Heart right ventricle (tissue), 16 donors: ENCODE data around the gene ABHD10. TPM values are rescaled to one million over a fixed set of nuclear protein-coding genes. Genes with fewer than 3 reads are reported as not detected.
A peak's percentile ranks its signal among the peaks of the same experiment; 100 is the strongest.

Experiments
- ATAC-seq, 8 donors: fragments of 200-7000 bp; cut with Tn5 transposase; one replicate each; pipeline ENCODE4 v1.9.1; 2020; ENCODE audit warnings: mild to moderate bottlenecking in 8 of 8, moderate library complexity in 8 of 8, moderate number of reproducible peaks in 1 of 8
- DNase-seq, 2 donors: peaks; one replicate each; pipeline ENCODE4 v3.0.0-alpha.2; 2020
- H3K27ac ChIP-seq, 10 donors: fragments of 200-600 bp; sonication (generic) in 2 of 10; one replicate each; pipeline versions ENCODE4 v1.5.0 to v1.8.0; 2020 to 2022; ENCODE audit warnings: mild to moderate bottlenecking in 3 of 10
- H3K27me3 ChIP-seq, 7 donors: fragments of 200-600 bp; one replicate each; pipeline ENCODE4 v1.8.0; 2021 to 2022; ENCODE audit warnings: mild to moderate bottlenecking in 2 of 7
- H3K36me3 ChIP-seq, 9 donors: fragments of 200-600 bp; sonication (generic) in 1 of 9; one replicate each; pipeline versions ENCODE4 v1.5.0 to v1.8.0; 2020 to 2022; ENCODE audit warnings: mild to moderate bottlenecking in 2 of 9
- H3K4me1 ChIP-seq, 9 donors: fragments of 200-600 bp; sonication (generic) in 1 of 9; one replicate each; pipeline versions ENCODE4 v1.5.0 to v1.8.0; 2020 to 2022; ENCODE audit warnings: mild to moderate bottlenecking in 4 of 9
- H3K4me3 ChIP-seq, 10 donors: fragments of 200-600 bp; sonication (generic) in 2 of 10; one replicate each; pipeline versions ENCODE4 v1.5.0 to v1.8.0; 2020 to 2022; ENCODE audit warnings: mild to moderate bottlenecking in 7 of 10, moderate library complexity in 2 of 10
- H3K9me3 ChIP-seq, 11 donors: fragments of 200-600 bp in 10 of 11; sonication (generic) in 2 of 11; one replicate each; pipeline versions ENCODE4 v1.5.0 to v1.8.0; 2013 to 2022; ENCODE audit warnings: mild to moderate bottlenecking in 2 of 11, control low read depth in 1 of 11, moderate library complexity in 1 of 11
- WGBS, 2 donors: extraction: QIAGEN DNeasy Blood & Tissue Kit; methylation state at CpG; one replicate each; pipeline ENCODE4 v1.1.7; 2013; ENCODE audit warnings: inconsistent platforms in 1 of 2; 5-methylcytosine and 5-hydroxymethylcytosine counted together
- intact Hi-C, 10 donors: fragments of 100-400 bp; cut with DNase I; formaldehyde crosslinking; loops; one replicate each; pipeline versions ENCODE4 v1.11.1 to v1.14.2; 2022
- long read RNA-seq, 3 donors: library from polyadenylated mRNA; unstranded; transcript quantifications; one replicate each; pipeline ENCODE4 v2.0.0, GENCODE V29; 2020 to 2021
- polyA plus RNA-seq, 2 donors: library from polyadenylated mRNA; stranded (reverse); fragments of 200-250 nt; gene quantifications; one replicate each; pipeline ENCODE4 v1.2.3, GENCODE V29; 2013
- total RNA-seq, 10 donors: library from RNA; stranded (reverse); fragmentation: NEBNext Ultra II Directional in 3 of 10; extraction: Animal tissue kit (Norgen Biotek cat#: 25700) in 3 of 10; gene quantifications; one replicate each; pipeline versions ENCODE4 v1.2.1 to v1.2.4, GENCODE V29; 2021 to 2023
- TF ChIP-seq, protein P1 (sequence below), 9 donors: fragments of 200-600 bp; sonication (generic) in 2 of 9; IDR thresholded peaks; one replicate each; pipeline versions ENCODE4 v1.5.0 to v1.8.0; 2021 to 2022; ENCODE audit warnings: antibody characterized with exemption in 9 of 9, mild to moderate bottlenecking in 5 of 9, moderate library complexity in 1 of 9
- donor health status: Arrhythmogenic right ventricular cardiomyopathy.
- donor health status: ischemic (EF 13 %, LVEDD 7.1; RV severe dilation, severe dysfunction).
- donor health status: healthy with polysubstance abuse.
- donor health status: DM: no; HTN: yes; CAD: no.
- donor health status: DM: no; HTN: no; CAD: no.
- donor health status: ischemic (EF 25% LVEDD 6.9; RV normal size, moderate dysfunction).
- donor health status: ischemic (EF 25% LVEDD 5.7; RV mildly dilated, moderate dysfunction).
- donor health status: healthy.
- donor health status: DM: yes; HTN: yes; CAD: no.
- donor health status: Ischemic cardiomyopathy.
- donor health status: ischemic (EF 35%, LVEDD 5.7; RV mildly dilated, moderate dysfunction).
- donor health status: nonischemic (EF 11% LVEDD 7.7; RV severe dilation, severe dysfunction).
- donor health status: DM: yes; HTN: yes; CAD: no.
- donor health status: PGD.
- donor health status: ischemic (EF 29% LVEDD 5.4; RV normal size, mild dysfunction).
- donor health status: nonischemic (EF 23%, LVEDD 6.1; RV moderate dilation, normal function).

ABHD10 gene
- total RNA-seq: 10 to 100 TPM; 42.5 to 57.8 (median 50.1) TPM
- polyA plus RNA-seq: 10 to 100 TPM; 10.5 to 51.1 TPM
- long read RNA-seq, donor 1, transcript ABHD10-201 (5 exons, 2,590 nt): major isoform, 63 of 71 reads
- long read RNA-seq, donor 1, partial matches to known transcripts: 3 of 71 reads
- long read RNA-seq, donor 1, other reads (novel, unspliced or antisense): 1 of 71 reads
- long read RNA-seq, donor 2, transcript ABHD10-201 (5 exons, 2,590 nt): major isoform, 102 of 113 reads
- long read RNA-seq, donor 2, partial matches to known transcripts: 1 of 113 reads
- long read RNA-seq, donor 2, other reads (novel, unspliced or antisense): 6 of 113 reads
- long read RNA-seq, donor 3, transcript ABHD10-201 (5 exons, 2,590 nt): major isoform, 149 of 165 reads
- long read RNA-seq, donor 3, partial matches to known transcripts: 10 of 165 reads
- long read RNA-seq, donor 3, other reads (novel, unspliced or antisense): 4 of 165 reads

DNA sequence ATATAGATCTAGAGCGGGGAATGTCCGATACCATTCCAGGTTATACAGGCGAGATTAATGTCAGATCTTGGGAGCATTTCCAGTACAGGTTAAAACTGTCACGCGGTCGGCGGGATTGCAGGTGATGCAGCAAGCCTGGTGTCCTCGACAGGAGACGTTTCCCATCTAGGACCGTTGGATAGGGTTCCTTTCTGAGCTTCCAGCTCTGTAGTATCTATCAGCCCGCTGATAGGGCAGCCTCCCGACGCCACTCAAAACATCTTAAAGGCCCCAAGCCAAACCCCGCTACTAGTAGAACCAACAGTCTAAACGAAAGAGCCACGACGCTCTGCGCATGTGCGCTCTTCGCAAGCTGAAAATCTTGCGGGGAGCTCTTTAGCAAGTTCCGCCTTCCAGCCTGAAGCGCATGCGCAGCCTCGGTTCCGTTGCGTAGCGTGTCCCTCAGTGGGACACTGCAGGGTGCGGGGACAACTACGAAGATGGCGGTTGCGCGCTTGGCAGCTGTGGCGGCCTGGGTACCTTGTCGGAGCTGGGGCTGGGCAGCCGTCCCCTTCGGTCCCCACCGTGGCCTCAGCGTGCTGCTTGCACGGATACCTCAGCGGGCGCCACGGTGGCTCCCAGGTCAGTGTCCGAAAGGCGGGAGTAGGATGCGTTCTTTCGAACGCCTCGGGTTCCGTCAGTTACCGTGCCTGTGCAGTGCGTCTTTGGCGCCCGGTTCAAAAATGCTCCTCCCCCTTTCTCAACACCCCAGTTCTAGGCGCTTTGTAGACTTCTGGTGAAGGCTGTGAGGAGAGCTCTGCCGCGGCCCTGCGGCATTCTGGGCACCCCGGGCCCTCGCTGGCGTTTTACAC lies at the start of gene ABHD10:
Gene ABHD10, plus strand, starts transcription at position 444 of the 851 bp plus-strand sequence. Its CDS starts 36 bp downstream, at position 480.
- H3K27ac ChIP-seq: peak within 1 kb of the TSS; percentile 32 to 92 (median 86)
- H3K27me3 ChIP-seq: no peaks in the 10 kb centered on the region
- peaks cover 0 to 47% (median 27%) of the 10 kb centered on the region in 9 donors for H3K4me1 ChIP-seq
- H3K9me3 ChIP-seq: no peaks in the 10 kb centered on the region
- ATAC-seq (peak; percentile 97 to 99 (median 98)), DNase-seq (peak; percentile 97 to 99)
- peaks cover 0 to 37% (median 12%) of the 10 kb centered on the region in 9 donors for H3K36me3 ChIP-seq
- H3K4me3 ChIP-seq: peak within 1 kb of the TSS; percentile 56 to 95 (median 81)
- TF ChIP-seq, protein P1, sequence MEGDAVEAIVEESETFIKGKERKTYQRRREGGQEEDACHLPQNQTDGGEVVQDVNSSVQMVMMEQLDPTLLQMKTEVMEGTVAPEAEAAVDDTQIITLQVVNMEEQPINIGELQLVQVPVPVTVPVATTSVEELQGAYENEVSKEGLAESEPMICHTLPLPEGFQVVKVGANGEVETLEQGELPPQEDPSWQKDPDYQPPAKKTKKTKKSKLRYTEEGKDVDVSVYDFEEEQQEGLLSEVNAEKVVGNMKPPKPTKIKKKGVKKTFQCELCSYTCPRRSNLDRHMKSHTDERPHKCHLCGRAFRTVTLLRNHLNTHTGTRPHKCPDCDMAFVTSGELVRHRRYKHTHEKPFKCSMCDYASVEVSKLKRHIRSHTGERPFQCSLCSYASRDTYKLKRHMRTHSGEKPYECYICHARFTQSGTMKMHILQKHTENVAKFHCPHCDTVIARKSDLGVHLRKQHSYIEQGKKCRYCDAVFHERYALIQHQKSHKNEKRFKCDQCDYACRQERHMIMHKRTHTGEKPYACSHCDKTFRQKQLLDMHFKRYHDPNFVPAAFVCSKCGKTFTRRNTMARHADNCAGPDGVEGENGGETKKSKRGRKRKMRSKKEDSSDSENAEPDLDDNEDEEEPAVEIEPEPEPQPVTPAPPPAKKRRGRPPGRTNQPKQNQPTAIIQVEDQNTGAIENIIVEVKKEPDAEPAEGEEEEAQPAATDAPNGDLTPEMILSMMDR (IDR thresholded peaks at IDR 0.05): no peak
- intact Hi-C loops: loop anchor here in 1 of 10 donors (5.0 kb wide), 1 partner anchor 33 kb away; no protein-coding TSS in a partner anchor
- 1% methylated on average over 61 of the region's 61 CpGs for WGBS, 2 donors

DNA sequence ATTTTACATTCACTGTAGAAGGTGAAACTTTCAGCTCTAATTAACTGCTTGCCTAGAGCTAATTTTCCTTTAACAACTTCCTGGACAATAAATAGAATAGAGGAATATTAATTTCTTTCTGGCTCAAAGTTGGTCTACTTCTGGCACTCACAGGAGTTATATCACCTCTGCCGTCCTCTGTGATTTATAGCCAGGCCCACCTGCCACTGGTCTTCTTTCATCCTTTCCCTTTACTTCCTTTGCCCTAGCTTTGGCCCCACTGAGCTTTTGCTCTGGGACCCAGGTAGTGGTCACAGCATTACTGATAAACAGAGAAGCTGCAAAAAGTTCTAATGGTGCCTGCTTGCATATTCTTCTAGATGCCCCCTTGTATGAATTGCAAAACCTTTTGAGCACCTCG lies 49.3 kb upstream of the ABHD10 start:
- peak overlapping the region in 1 of 10 donors; percentile 9 for H3K27ac ChIP-seq
- H3K36me3 ChIP-seq: peaks cover 0 to 87% (median 4%) of the 10 kb centered on the region in 9 donors
- 54 to 62% methylated on average over 2 of the region's 2 CpGs for whole genome bisulfite sequencing, 2 donors
- H3K27me3 ChIP-seq: no peaks in the 10 kb centered on the region
- DNase-seq (no peak), ATAC-seq (no peak)
- TF ChIP-seq, protein P1 (IDR thresholded peaks at IDR 0.05): no peak
- H3K9me3 ChIP-seq: no peaks in the 10 kb centered on the region
- peaks cover 3 to 78% (median 42%) of the 10 kb centered on the region in 9 donors for H3K4me1 ChIP-seq
- intact Hi-C loops: no loop called here
- no peak overlapping the region for H3K4me3 ChIP-seq

DNA sequence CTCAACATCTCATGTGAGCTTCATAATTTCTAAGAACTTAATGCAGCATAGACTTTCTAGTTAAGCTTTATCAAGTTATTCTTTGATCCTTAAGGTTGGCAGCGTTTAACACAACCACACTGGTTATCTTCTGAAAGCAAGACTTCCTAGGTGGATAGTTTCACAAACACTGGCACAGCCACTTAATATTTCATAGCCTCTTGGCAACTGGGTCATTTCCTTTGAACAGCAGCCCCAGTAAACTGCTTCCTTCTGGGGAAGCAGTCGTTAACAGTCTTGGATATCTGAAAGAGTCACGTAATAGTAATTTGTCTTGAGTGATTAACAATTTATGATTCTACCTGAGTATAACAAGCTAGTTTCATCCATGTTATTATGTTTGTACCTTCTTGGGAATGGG lies 45.9 kb upstream of the ABHD10 start:
- H3K27ac ChIP-seq: peak overlapping the region in 3 of 10 donors; percentile 0 to 57 (median 0)
- peaks cover 0 to 52% (median 40%) of the 10 kb centered on the region in 9 donors for H3K4me1 ChIP-seq
- TF ChIP-seq, protein P1 (IDR thresholded peaks at IDR 0.05): no peak
- H3K4me3 ChIP-seq: no peak overlapping the region
- no peaks in the 10 kb centered on the region for H3K27me3 ChIP-seq
- 27 to 30% methylated on average over 3 of the region's 3 CpGs for WGBS, 2 donors
- intact Hi-C loops: loop anchor here in 1 of 10 donors (5.0 kb wide), 1 partner anchor 34 kb away; no protein-coding TSS in a partner anchor
- ATAC-seq: peak in 1 of 8 donors; percentile 35
- DNase-seq: no peak
- H3K36me3 ChIP-seq: peaks cover 0 to 81% (median 4%) of the 10 kb centered on the region in 9 donors
- H3K9me3 ChIP-seq: no peaks in the 10 kb centered on the region
